Measurements from ENCODE around the gene SH3BGRL2. TPM values are rescaled to one million over a fixed set of nuclear protein-coding genes. Genes with fewer than 3 reads are reported as not detected.

The SH3BGRL2 gene
- total and polyA plus RNA-seq, 2 donors (not counting 1 experiment from before 2014, with no cell fraction given), result 0.01 TPM; not detected in 1

DNA sequence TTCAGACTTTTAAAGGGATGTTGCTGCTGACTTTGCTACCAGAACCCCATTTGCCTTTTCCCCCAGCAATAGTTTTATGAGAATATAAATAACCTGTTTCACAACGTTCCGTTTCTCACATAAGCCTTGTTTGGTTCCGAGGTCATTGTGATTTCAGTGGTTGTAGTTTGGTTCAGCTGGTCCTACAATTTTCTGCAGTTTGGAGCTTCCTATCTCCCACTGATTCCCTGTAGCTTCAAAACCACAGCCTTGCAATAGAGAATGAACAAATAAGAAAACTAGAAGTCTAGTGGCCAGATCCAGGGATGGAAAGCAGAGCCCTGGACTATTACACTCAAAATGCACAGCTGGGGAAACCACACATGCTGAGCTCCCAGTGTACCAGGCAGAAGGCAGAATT is 24.1 kb upstream of the SH3BGRL2 start:
- Histone ChIP-seq H4K20me1 (ENCODE audit: control insufficient read depth, insufficient read depth, low read length, poor library complexity, severe bottlenecking) (no peaks in the 10 kb centered on the region), H3K27ac (ENCODE audit: low read length in 2 of 2) (no peak overlapping the region), H3K4me3 (ENCODE audit: control extremely low read depth in 1 of 5, extremely low read depth in 1 of 5, insufficient read depth in 1 of 5, low read depth in 2 of 5, low read length in 4 of 5) (no peak overlapping the region), H3K4me1 (ENCODE audit: control insufficient read depth in 2 of 2, insufficient read depth in 2 of 2, low read length in 2 of 2) (no peaks in the 10 kb centered on the region), H2AFZ (ENCODE audit: insufficient read depth, low read depth, low read length, poor library complexity, severe bottlenecking) (no peak overlapping the region), H3K36me3 (replicated peaks in 1 of 2; ENCODE audit: control extremely low read depth in 1 of 2, control insufficient read depth in 1 of 2, extremely low read depth in 1 of 2, insufficient read depth in 2 of 2, low read length in 1 of 2) (no peaks in the 10 kb centered on the region), H3K9ac (ENCODE audit: low read length) (no peak overlapping the region), H3K79me2 (ENCODE audit: control insufficient read depth, insufficient read depth, low read length) (no peaks in the 10 kb centered on the region), H3K27me3 (replicated peaks in 1 of 4; ENCODE audit: control extremely low read depth in 1 of 4, control insufficient read depth in 3 of 4, insufficient read depth in 4 of 4, low read length in 3 of 4) (no peaks in the 10 kb centered on the region), H3K4me2 (replicated peaks; ENCODE audit: low read depth, low read length, poor library complexity, severe bottlenecking) (no peak overlapping the region), H3K9me3 (ENCODE audit: control extremely low read depth in 1 of 3, control insufficient read depth in 2 of 3, insufficient read depth in 1 of 3, low read length in 2 of 3) (no peaks in the 10 kb centered on the region)
- ChIA-PET CTCF (no interaction called here), POLR2A (no interaction called here)
- intact Hi-C loops (cut with micrococcal nuclease), result no loop called here
- WGBS (ENCODE audit: insufficient coverage), result no CpG with 5 or more reads among the region's 3 CpGs
- DNase-seq (no peak), ATAC-seq (ENCODE audit: low read depth) (no peak)
- Mint-ChIP-seq H3K4me1 (no peaks in the 10 kb centered on the region), H3K9me3 (ENCODE audit: insufficient read depth) (no peaks in the 10 kb centered on the region), H3K27me3 (peaks cover 3% of the 10 kb centered on the region), H3K27ac (no peak overlapping the region), H3K4me3 (no peak overlapping the region)
- TF ChIP-seq EZH2 (IDR thresholded peaks at IDR 0.05; ENCODE audit: borderline replicate concordance, insufficient read depth, low read depth, low read length, poor library complexity, severe bottlenecking), result no peak
- TF ChIP-seq, protein P1, sequence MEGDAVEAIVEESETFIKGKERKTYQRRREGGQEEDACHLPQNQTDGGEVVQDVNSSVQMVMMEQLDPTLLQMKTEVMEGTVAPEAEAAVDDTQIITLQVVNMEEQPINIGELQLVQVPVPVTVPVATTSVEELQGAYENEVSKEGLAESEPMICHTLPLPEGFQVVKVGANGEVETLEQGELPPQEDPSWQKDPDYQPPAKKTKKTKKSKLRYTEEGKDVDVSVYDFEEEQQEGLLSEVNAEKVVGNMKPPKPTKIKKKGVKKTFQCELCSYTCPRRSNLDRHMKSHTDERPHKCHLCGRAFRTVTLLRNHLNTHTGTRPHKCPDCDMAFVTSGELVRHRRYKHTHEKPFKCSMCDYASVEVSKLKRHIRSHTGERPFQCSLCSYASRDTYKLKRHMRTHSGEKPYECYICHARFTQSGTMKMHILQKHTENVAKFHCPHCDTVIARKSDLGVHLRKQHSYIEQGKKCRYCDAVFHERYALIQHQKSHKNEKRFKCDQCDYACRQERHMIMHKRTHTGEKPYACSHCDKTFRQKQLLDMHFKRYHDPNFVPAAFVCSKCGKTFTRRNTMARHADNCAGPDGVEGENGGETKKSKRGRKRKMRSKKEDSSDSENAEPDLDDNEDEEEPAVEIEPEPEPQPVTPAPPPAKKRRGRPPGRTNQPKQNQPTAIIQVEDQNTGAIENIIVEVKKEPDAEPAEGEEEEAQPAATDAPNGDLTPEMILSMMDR (IDR thresholded peaks at IDR 0.05), result no peak

DNA sequence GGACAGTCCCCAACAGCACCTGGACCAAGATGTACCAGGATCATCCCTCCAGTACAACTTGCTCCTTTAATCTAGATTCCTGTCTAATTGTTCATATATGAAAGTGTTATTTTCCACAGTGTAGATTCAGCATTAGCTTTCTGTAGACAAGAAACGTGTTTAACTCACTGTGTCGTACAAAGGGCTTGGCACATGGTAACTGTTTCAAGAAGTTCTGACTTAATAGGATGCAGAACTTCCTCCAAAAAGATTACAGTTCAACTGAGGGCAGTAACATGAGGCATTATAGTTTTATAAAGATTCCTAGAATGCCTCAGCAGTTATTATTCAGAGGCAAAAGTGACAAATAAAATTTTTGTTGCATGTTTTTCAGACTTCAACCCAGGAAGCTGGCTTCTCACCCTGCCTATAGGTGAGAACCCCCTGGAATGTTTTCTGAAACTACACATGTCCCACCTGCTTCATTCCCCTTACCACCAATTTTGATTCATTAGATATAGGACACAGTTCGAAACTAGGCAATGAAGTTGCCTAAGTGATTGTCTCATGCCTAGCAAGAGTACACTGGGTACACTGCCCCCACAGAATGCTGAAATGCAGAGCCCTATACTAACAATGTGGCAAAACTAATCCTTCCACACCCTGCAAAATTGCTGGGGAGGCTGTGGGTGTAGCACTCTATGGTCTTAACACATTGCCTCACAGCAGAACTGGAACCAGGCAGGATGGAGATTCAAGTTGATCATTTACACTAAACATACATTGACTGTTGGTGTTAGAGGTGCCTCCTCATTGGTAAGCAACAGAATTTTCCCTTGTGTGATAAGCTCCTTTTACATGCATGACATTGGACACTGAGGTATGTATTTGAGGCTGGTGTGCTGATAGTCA is 22.6 kb upstream of the SH3BGRL2 start:
- CTCF ChIA-PET, result no interaction called here
- Histone ChIP-seq H3K9me3 (ENCODE audit: control extremely low read depth in 1 of 3, control insufficient read depth in 2 of 3, insufficient read depth in 1 of 3, low read length in 2 of 3) (no peaks in the 10 kb centered on the region), H3K4me1 (ENCODE audit: control insufficient read depth in 2 of 2, insufficient read depth in 2 of 2, low read length in 2 of 2) (no peaks in the 10 kb centered on the region), H3K27me3 (replicated peaks in 1 of 4; ENCODE audit: control extremely low read depth in 1 of 4, control insufficient read depth in 3 of 4, insufficient read depth in 4 of 4, low read length in 3 of 4) (no peaks in the 10 kb centered on the region), H3K4me2 (replicated peaks; ENCODE audit: low read depth, low read length, poor library complexity, severe bottlenecking) (no peak overlapping the region), H2AFZ (ENCODE audit: insufficient read depth, low read depth, low read length, poor library complexity, severe bottlenecking) (no peak overlapping the region), H3K79me2 (ENCODE audit: control insufficient read depth, insufficient read depth, low read length) (no peaks in the 10 kb centered on the region), H3K9ac (ENCODE audit: low read length) (no peak overlapping the region), H4K20me1 (ENCODE audit: control insufficient read depth, insufficient read depth, low read length, poor library complexity, severe bottlenecking) (no peaks in the 10 kb centered on the region), H3K27ac (ENCODE audit: low read length in 2 of 2) (no peak overlapping the region), H3K4me3 (ENCODE audit: control extremely low read depth in 1 of 5, extremely low read depth in 1 of 5, insufficient read depth in 1 of 5, low read depth in 2 of 5, low read length in 4 of 5) (no peak overlapping the region), H3K36me3 (replicated peaks in 1 of 2; ENCODE audit: control extremely low read depth in 1 of 2, control insufficient read depth in 1 of 2, extremely low read depth in 1 of 2, insufficient read depth in 2 of 2, low read length in 1 of 2) (no peaks in the 10 kb centered on the region)
- POLR2A ChIA-PET, result no interaction called here
- TF ChIP-seq EZH2 (IDR thresholded peaks at IDR 0.05; ENCODE audit: borderline replicate concordance, insufficient read depth, low read depth, low read length, poor library complexity, severe bottlenecking), result no peak
- TF ChIP-seq, protein P1 (IDR thresholded peaks at IDR 0.05), result no peak
- H3K27ac Mint-ChIP-seq, result no peak overlapping the region
- ATAC-seq (ENCODE audit: low read depth) (no peak), DNase-seq (no peak)
- no peaks in the 10 kb centered on the region for H3K4me1 Mint-ChIP-seq
- no peak overlapping the region for H3K4me3 Mint-ChIP-seq
- H3K27me3 Mint-ChIP-seq, result no peaks in the 10 kb centered on the region
- intact Hi-C loops (cut with micrococcal nuclease), result no loop called here
- no peaks in the 10 kb centered on the region for H3K9me3 Mint-ChIP-seq (ENCODE audit: insufficient read depth)
- 100% methylated on average over 2 of the region's 3 CpGs for WGBS (ENCODE audit: insufficient coverage)

All from B cell (primary cell).